T1000 (cell line): ENCODE measurements around the gene KCNA3.
"Not testable (repeated sequence)": the region's sequence is repeated elsewhere in the genome, so short reads cannot be mapped to it uniquely, and the experiment has no call there.

Experiments
- DNase-seq: peaks from one replicate; lab custom pipeline; 2025; ENCODE audit warnings: mixed read lengths; lab: John Stamatoyannopoulos, UW

KCNA3 gene

GRCh38 chr1:110677526-110677925 is 2.8 kb upstream of the KCNA3 start:
- DNase-seq: no peak

GRCh38 chr1:110676970-110677369 is 2.2 kb upstream of the KCNA3 start:
- no peak for DNase-seq

DNA sequence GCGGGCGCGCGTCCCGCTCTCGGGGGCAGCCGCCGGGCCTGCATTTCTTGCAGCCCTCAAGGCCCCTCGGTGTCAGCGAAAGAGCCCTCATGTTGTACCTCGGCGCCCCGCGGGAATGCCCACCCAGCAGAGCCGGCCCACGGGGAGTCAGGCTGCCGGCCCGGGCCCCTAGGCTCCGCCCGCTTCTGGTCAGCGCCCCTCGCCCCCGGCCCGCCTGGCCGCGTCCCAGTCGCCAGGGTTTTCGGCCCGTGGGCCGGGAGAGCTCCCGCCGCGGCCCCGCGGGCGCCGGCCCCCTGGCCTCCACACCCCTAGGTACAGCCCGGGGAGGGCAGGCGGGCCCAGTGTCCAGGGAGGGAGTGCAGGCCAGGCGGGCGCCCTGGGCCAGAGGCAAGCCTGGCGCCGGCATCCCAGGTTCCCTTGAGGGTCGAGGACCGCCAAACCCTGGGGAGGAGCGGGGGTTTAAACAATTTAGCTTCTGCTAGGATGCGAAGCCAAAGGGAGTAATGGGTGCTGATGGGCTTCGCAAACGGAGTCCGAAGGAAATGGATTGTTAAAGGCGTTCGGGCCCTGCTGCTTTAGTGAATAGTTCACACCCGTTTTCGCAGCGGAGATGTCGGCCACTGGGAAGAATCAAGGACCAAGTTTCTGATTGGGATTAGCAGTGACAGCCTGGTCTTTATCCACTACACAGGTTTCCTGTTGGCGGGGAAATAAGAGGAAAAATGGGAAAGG is 486 bp upstream of the KCNA3 start:
- DNase-seq: no peak

DNA sequence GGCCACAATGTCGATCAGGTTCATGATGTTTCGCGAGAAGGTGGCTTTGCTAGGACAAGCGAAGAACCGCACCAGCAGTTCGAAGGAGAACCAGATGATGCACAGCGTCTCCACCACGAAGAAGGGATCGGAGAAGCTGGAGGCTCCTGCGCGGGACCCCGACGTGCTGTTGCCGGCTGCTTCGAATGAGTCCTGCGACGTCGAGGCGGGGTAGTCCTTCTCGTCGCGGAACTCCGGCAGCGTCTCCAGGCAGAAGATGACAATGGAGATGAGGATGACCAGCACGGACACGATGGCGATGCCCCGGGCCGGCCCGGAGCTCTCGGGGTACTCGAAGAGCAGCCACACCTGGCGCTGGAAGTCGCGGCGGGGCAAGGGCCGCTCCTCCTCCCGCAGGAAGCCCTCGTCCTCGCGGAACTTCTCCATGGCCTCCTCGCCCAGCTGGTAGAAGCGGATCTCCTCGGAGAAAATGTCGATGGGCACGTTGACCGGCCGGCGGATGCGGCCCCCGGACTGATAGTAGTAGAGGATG is 869 bp downstream of the KCNA3 start:
- no peak for DNase-seq

DNA sequence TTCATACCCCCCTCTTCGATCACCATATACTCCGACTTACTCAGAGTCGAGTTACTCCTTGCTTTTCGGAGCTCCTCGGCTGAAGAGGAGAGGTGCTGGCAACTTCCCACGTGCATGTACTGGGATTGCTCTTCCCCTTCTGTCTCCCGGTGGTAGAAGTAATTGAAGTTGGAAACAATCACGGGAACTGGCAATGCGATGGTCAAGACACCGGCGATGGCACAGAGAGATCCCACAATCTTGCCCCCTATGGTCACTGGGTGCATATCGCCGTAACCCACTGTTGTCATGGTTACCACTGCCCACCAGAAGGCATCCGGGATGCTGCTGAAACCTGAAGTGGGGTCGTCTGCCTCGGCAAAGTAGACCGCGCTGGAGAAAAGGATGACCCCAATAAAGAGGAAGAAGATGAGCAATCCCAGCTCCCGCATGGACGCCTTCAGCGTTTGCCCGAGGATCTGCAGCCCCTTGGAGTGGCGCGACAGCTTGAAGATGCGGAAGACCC is 1.5 kb downstream of the KCNA3 start:
- no peak for DNase-seq

DNA sequence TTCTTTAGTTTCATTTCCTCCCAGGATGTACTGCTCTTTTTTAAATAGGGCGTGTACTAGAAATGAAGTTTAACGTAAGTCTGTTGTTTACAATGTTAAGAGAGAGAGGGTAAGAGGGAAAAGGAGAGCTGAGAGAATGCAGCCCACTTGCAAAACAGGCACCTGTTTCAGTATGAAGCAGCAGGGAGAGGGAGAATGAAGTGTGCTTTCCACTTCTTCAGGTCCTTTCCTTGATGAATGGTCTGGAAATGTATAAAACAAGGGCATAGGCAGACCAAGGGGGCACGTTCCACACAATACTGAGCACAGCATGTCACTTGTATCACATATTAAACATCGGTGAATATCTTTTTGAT is 2.0 kb downstream of the KCNA3 start:
- DNase-seq: no peak

- no peak for DNase-seq
Measured at GRCh38 chr1:110672001-110672752, 2.6 kb downstream of the KCNA3 start.

- no peak for DNase-seq
Measured at GRCh38 chr1:110671361-110671760, 3.4 kb downstream of the KCNA3 start.

DNA sequence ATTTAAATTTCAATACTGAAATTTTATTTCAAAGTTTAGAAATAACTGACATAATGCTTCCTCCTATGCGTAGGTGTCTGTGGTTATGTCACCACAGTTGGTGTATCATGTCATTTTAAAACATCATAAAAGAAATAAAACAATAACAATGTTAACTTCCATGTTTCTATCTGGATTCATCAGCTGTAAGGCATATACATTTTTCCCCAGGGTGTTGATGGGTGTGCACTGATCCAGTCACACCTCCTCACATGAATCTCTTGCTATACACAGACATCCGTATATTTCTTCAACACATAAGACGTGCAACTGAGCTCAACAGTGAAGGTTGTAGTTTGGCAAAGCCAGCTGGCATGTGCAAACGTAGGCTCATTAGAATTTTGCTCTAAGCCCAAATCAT is 6.2 kb downstream of the KCNA3 start:
- DNase-seq: no peak

DNA sequence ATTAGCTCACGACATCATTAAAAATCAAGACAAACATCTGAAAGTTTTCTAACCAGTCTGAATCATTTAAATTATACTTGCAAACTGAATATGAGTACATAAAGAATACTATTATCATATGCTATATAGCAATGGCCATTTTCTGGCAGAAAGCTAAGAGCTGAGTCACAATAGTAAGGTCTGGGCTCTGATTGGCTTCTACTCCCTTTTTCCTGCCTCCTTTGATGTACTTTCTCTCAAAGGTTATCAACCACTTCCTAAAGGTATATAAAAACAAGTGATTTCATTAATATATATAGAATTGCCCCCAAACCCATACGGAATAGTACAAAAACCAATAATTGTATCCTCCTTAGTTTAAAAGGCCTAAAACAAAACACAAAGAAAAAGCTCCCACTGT is 7.0 kb downstream of the KCNA3 start:
- DNase-seq: no peak

DNA sequence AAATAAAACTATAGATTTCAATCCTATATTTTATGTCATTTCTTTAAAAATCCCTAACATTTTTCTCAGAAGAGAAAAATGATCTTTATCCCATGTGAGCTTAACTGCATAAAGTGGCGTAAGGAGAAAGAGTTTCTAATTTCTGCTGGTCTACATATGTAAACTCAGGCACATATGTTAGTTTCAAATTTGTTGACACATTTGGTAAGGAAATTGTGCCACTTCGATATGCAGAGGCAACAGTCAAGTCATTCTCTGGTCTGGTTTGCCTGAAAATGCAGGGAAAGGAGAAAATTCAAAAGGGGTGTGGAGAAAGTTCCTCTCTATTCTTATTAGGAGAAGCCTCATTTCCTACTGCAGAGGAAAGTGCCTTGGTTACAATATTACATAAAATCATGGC is 11.5 kb downstream of the KCNA3 start:
- no peak for DNase-seq

DNA sequence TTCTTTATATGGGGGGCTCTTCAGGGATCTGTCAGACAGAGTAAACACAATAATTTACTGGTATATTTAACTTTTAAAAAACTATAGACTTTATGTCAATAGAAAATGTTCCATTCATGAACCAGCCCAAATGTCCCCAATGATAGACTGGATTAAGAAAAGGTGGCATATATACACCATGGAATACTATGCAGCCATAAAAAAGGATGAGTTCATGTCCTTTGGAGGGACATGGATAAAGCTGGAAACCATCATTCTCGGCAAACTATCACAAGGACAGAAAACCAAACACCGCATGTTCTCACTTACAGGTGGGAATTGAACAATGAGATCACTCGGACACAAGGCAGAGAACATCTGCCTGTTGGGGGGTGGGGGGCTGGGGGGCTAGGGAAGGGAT is 15.2 kb downstream of the KCNA3 start:
- DNase-seq: not testable (repeated sequence)

DNA sequence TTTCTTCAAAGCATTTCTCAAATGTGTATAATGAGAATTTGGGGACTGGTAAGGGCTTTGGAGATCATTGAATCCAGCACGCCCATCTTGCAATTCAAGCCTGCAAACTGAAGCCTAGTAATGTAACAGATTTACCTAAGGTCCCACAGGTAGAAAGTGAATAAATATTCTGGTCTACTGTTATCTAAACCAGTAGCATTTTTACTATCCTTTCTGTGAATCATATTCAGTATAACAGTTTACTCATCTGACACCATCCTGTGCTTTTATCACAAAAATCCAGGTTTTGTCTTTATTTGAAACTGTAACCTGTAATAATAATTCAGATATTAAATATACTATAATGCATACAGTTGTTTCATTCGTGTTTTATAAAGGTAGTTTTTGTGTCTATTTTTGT is 17.4 kb downstream of the KCNA3 start:
- no peak for DNase-seq

GRCh38 chr1:110650609-110651008 is 24.1 kb downstream of the KCNA3 start:
- DNase-seq: no peak

GRCh38 chr1:110648417-110648816 is 26.3 kb downstream of the KCNA3 start:
- no peak for DNase-seq

- DNase-seq: no peak
Measured at GRCh38 chr1:110647254-110647891, 27.4 kb downstream of the KCNA3 start.

GRCh38 chr1:110645821-110646735 is 28.7 kb downstream of the KCNA3 start:
- DNase-seq: no peak

GRCh38 chr1:110645211-110645610 is 29.5 kb downstream of the KCNA3 start:
- DNase-seq: no peak

DNA sequence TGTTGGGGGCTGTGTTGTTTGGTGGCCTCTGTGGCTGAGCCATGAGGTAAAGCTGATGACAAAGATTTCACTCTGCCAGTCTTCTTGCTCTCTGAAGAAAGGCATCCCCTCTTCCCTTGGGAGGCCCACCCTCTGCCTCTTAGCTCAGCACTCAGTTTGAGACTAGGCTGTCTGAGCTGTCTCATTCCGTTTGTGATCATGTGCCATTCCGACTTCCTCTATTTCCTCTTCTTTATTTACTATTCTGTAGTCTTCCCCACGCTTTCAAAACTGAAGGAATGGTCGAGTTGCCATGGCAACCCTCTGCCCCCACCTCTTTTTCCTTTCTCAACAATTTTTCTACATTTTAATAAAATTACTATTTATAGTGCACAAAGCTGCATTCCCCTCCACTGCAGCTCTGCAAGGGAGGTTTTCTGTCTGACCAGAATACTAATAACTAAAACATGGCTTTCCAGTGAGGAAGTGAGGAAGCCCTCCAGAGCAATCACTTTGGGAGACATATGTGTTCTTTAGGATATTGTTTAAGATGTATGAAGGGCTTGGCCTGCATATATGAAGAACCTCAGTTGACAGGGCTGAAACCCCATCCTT is 30.8 kb downstream of the KCNA3 start:
- DNase-seq: no peak

DNA sequence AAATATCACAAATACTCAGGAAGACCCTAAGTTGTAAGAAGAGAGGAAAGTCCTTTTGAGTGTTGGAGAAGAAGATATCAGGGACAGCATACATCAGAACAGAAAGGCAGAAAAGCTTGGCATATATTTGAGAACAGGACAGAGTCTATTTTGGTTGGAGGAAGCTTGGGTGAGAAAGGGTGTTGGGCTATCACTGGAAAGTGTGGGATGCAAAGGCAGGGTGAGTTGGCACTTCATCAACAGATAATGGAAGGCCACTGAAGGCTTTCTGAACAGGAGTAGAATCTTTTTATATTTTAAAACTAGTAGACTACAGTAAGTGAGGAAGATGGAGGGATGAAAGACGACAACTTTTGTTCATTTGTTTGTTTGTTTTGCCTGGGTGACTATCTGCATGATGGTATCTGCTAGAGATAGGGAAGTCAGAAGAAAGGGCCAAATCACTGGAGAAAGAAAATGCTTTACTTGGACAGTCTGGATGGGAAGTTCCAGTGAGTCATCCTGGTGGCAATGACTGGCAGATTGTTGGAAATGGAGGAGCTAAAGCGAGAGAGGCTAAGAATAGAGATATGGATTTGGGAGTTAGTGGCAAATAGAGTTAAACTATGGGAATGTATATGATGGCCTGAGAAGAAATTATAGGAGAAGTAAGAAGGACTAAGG is 34.9 kb downstream of the KCNA3 start:
- DNase-seq: no peak

GRCh38 chr1:110638556-110638955 is 36.2 kb downstream of the KCNA3 start:
- no peak for DNase-seq
